ENCODE results near the gene FHIT. TPM values are rescaled to one million over a fixed set of nuclear protein-coding genes. Genes with fewer than 3 reads are reported as not detected.
A peak's percentile ranks its signal among the peaks of the same experiment; 100 is the strongest.

FHIT gene
- total RNA-seq, 2 experiments from 2014 or later, result 86.0 to 90.6 TPM

DNA sequence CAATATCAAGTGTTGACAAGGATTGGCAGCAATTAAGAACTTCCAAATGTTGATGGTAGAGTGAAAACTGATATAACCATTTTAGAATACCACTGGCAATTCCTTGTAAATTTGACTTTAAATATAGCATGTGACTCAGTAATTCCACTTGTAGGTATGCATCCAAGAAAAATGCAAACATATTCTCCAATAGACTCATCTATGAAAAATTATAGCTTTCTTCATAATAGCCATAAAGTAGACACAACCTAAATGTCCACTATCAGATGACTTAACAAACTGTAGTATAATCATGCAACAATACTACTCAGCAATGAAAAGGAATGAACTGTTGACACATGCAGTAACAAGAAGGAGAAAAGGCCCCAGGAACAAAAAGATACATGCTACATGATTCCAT is 988.1 kb downstream of the FHIT start:
- H3K27ac Mint-ChIP-seq, result no peak overlapping the region
- no peaks in the 10 kb centered on the region for H3K36me3 ChIP-seq (ENCODE audit: insufficient read depth, low read length)
- ChIA-PET POLR2A (no interaction called here), CTCF (interaction anchor here (0.7 kb wide), 1 partner anchor 42 kb away, joined by 4 read pairs; no protein-coding TSS in a partner anchor)
- H3K36me3 Mint-ChIP-seq (ENCODE audit: low read depth), result no peaks in the 10 kb centered on the region
- DNase-seq (no peak), ATAC-seq (ENCODE audit: poor library complexity) (no peak)
- H3K27me3 Mint-ChIP-seq, result no peaks in the 10 kb centered on the region
- H3K4me3 Mint-ChIP-seq, result no peak overlapping the region
- no peaks in the 10 kb centered on the region for H3K4me1 ChIP-seq (ENCODE audit: insufficient read depth, low read length)
- TF ChIP-seq, protein P1, sequence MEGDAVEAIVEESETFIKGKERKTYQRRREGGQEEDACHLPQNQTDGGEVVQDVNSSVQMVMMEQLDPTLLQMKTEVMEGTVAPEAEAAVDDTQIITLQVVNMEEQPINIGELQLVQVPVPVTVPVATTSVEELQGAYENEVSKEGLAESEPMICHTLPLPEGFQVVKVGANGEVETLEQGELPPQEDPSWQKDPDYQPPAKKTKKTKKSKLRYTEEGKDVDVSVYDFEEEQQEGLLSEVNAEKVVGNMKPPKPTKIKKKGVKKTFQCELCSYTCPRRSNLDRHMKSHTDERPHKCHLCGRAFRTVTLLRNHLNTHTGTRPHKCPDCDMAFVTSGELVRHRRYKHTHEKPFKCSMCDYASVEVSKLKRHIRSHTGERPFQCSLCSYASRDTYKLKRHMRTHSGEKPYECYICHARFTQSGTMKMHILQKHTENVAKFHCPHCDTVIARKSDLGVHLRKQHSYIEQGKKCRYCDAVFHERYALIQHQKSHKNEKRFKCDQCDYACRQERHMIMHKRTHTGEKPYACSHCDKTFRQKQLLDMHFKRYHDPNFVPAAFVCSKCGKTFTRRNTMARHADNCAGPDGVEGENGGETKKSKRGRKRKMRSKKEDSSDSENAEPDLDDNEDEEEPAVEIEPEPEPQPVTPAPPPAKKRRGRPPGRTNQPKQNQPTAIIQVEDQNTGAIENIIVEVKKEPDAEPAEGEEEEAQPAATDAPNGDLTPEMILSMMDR (IDR thresholded peaks at IDR 0.05), result no peak
- H3K27ac ChIP-seq (ENCODE audit: low read depth in 1 of 2, low read length in 2 of 2), result no peak overlapping the region
- H3K4me1 Mint-ChIP-seq (ENCODE audit: low read depth), result peaks cover 30% of the 10 kb centered on the region
- H3K9me3 ChIP-seq (ENCODE audit: control insufficient read depth in 1 of 2, insufficient read depth in 1 of 2, low read length in 2 of 2), result no peaks in the 10 kb centered on the region
- H3K4me3 ChIP-seq (ENCODE audit: low read length), result no peak overlapping the region
- intact Hi-C loops (cut with DNase I, micrococcal nuclease), result no loop called here
- no peaks in the 10 kb centered on the region for H3K9me3 Mint-ChIP-seq
- no peaks in the 10 kb centered on the region for H3K27me3 ChIP-seq (ENCODE audit: control insufficient read depth in 1 of 2, insufficient read depth in 2 of 2, low read length in 2 of 2)

DNA sequence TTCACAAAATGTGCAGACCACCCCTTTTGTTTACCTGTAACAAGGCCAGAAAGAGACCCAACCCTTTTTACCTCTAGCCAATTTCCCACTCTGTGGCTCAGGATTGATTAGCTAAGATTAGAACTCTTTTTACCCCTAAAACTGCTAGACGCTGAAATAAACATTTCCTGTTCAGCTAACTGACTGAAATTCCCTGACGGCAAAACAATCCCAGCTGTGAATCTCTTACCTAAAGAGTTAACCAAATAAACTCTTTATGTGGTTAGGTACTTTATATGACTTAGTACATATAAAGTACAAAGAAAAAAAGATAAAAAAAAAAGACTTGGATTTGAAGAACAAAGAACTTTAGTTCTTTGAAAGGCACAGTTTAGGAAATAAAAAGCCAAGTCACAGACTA is 988.7 kb downstream of the FHIT start:
- H3K4me3 ChIP-seq (ENCODE audit: low read length), result no peak overlapping the region
- TF ChIP-seq, protein P1 (IDR thresholded peaks at IDR 0.05), result no peak
- H3K27me3 ChIP-seq (ENCODE audit: control insufficient read depth in 1 of 2, insufficient read depth in 2 of 2, low read length in 2 of 2), result no peaks in the 10 kb centered on the region
- H3K9me3 Mint-ChIP-seq, result no peaks in the 10 kb centered on the region
- CTCF ChIA-PET, result no interaction called here
- H3K27me3 Mint-ChIP-seq, result no peaks in the 10 kb centered on the region
- H3K36me3 Mint-ChIP-seq (ENCODE audit: low read depth), result no peaks in the 10 kb centered on the region
- H3K27ac ChIP-seq (ENCODE audit: low read depth in 1 of 2, low read length in 2 of 2), result no peak overlapping the region
- H3K4me3 Mint-ChIP-seq, result no peak overlapping the region
- H3K36me3 ChIP-seq (ENCODE audit: insufficient read depth, low read length), result no peaks in the 10 kb centered on the region
- POLR2A ChIA-PET, result no interaction called here
- DNase-seq (peak in 2 of 14 experiments; percentile 0 to 3), ATAC-seq (ENCODE audit: poor library complexity) (no peak)
- no peaks in the 10 kb centered on the region for H3K4me1 ChIP-seq (ENCODE audit: insufficient read depth, low read length)
- H3K27ac Mint-ChIP-seq, result peak overlapping the region; percentile 31
- no peaks in the 10 kb centered on the region for H3K9me3 ChIP-seq (ENCODE audit: control insufficient read depth in 1 of 2, insufficient read depth in 1 of 2, low read length in 2 of 2)
- intact Hi-C loops (cut with DNase I, micrococcal nuclease), result no loop called here
- H3K4me1 Mint-ChIP-seq (ENCODE audit: low read depth), result peaks cover 33% of the 10 kb centered on the region

DNA sequence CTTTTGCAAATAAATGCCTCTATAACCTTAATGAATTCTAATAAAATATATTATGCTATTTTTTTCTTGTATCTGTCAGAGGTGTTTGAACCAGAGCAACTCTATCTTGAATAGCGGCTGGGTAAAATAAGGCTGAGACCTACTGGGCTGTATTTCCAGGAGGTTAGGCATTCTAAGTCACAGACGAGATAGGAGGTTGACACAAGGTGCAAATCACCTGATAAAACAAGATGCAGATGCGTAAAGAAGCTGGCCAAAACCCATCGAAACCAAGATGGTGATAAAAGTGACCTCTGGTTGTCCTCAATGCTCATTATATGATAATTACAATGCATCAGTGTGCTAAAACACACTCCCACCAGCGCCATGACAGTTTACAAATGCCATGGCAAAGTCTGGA is 990.7 kb downstream of the FHIT start:
- no peak overlapping the region for H3K4me3 ChIP-seq (ENCODE audit: low read length)
- Mint-ChIP-seq H3K4me3 (no peak overlapping the region), H3K27ac (no peak overlapping the region), H3K36me3 (ENCODE audit: low read depth) (no peaks in the 10 kb centered on the region), H3K4me1 (ENCODE audit: low read depth) (peaks cover 45% of the 10 kb centered on the region), H3K27me3 (no peaks in the 10 kb centered on the region), H3K9me3 (peaks cover 3% of the 10 kb centered on the region)
- DNase-seq (no peak), ATAC-seq (ENCODE audit: poor library complexity) (no peak)
- no peaks in the 10 kb centered on the region for H3K36me3 ChIP-seq (ENCODE audit: insufficient read depth, low read length)
- no peaks in the 10 kb centered on the region for H3K4me1 ChIP-seq (ENCODE audit: insufficient read depth, low read length)
- ChIA-PET CTCF (no interaction called here), POLR2A (no interaction called here)
- H3K9me3 ChIP-seq (ENCODE audit: control insufficient read depth in 1 of 2, insufficient read depth in 1 of 2, low read length in 2 of 2), result no peaks in the 10 kb centered on the region
- TF ChIP-seq, protein P1 (IDR thresholded peaks at IDR 0.05), result no peak
- no peak overlapping the region for H3K27ac ChIP-seq (ENCODE audit: low read depth in 1 of 2, low read length in 2 of 2)
- intact Hi-C loops (cut with DNase I, micrococcal nuclease), result no loop called here
- H3K27me3 ChIP-seq (ENCODE audit: control insufficient read depth in 1 of 2, insufficient read depth in 2 of 2, low read length in 2 of 2), result no peaks in the 10 kb centered on the region

Measured in CD4-positive, alpha-beta T cell (primary cell).